Right forelimb (tissue), 1 donor: ENCODE measurements around the gene RBKS.

Source experiments
- DNase-seq: peaks from one replicate; pipeline ENCODE4 v3.0.0-alpha.2; 2018

Gene RBKS

DNA sequence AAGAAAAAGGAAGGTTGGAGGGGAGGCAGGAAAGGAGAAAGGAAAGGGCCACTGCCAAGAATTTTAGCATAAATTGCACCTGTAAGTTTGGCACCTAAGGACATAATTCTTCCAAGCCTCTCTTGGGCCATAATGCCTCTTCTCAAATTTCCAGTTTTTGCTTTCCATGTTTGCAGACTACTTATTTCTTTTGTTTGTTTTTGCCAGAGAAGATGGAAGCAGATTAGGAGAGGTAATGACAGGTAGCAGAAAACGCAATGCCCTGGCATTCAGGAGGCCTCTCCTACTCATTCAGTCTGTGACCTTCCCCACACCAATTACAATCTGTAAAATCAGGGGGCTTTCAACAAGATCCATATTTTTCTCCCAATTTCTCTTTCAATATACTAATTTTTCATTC lies 61.9 kb downstream of the RBKS start:
- DNase-seq: no peak

DNA sequence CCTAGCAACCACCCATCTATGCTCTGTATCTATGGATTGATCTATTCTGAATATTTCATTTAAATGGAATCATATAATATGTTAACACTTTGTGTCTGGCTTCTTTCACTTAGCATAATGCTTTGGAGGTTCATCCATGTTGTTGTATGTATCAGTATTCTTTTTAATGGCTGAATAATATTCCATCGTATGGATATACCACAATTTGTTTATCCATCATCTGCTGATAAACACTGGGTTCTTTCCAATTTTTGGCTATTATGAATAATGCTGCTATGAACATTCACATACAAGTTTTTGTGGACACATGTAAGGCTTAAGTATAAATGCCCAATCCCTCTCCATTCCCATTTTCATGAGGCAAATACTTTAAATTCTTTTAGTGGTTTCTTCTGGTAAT lies 65.8 kb downstream of the RBKS start:
- no peak for DNase-seq

DNA sequence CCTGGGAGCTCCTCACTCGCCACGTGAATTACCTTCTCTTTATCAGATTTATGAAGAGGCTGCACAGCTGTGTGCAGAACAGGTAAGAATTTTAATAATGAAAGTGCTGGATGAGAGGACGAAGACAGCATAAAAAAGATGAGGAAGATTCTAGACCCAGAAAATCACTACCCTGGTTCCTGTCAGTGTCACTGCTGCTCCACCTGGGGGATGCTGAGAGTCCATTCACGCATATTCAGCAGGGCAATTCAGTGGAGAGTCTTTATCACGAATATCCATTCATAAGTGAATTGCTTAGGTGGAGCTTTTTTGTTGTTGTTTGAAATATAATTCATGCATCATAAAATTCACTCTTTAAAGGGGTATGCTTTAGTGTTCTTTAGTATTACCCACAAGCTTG lies 66.6 kb downstream of the RBKS start:
- no peak for DNase-seq

DNA sequence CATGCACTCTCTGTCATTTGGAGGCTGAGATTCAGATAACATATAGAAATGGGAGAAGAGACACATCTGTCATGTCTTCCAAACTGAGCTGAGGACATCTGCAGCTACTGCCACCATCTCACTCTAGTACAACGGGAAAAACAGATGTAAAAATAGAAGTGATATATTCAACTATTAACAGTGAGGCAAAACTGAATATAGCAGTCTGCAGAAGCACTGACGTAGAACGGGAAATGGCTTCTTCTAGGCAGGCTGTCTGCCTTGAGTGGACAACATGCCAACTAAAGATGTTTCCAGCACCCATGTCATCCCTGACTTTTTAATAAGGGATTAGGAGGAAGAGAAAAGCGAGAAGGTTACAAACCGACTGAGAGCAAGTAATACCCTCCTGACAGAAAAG lies 67.1 kb downstream of the RBKS start:
- no peak for DNase-seq

DNA sequence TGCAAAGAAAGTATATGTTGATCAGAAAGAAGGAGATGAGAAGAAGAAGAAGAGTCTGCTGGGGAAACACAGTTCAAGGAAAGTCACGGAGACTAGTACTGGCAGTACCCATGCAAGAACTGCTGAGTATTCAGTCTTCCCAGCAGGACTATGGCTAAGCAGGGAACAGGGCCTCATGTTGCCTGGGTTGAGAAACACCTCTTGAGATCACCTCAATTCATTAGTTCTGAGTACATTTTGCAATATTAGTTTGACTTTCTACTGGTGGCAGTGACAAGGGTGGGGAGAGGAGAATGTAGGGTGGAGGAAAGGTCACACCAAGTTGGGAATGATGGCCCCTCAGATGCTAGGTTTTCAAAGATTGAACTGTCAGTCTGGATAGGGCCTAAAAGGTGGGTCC lies 68.1 kb downstream of the RBKS start:
- DNase-seq: no peak

DNA sequence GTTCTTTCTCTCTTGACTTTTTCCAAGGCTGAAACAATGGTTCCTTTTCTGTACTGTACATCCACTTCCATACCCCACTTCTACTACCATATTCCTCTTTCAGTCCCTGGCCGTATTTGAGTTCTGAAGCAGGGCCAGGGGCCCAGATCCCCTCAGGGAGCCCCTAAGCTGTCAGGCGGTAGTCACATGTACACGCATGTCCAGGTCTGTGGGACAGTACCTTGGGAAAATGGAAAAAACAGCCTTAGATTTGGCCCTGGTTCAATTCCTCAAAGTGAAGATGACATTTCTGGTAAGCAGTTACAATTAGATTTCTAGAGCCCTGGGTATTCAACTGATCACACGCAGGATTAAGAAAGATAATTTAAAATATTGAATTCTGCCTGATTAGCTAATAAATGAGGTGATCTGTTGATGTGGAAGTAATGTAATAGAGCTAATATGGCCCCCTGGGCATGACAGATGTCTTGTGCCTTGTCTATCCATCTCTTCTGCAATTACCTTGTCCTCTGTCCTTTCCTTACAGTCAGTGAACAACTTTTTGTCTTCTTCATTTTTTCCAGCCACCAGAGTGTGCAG lies 74.2 kb downstream of the RBKS start:
- no peak for DNase-seq

DNA sequence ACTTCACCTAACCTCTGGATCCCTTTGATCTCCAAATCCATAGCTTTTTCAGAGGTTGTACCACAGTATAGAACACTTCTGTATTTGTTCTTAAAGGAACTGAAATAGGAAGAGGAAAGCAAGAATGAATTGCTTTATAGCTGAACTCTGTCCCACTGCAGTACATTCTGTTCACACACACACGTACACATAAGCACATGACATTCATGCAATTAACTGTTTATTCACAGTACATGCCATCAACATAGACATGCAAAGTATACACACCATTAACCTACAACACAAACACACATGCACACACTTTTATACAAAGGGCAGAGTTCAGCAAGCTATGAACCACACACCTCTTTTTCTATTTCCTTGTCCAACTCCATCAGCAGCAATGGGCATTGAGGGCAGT lies 75.4 kb downstream of the RBKS start:
- DNase-seq: no peak

DNA sequence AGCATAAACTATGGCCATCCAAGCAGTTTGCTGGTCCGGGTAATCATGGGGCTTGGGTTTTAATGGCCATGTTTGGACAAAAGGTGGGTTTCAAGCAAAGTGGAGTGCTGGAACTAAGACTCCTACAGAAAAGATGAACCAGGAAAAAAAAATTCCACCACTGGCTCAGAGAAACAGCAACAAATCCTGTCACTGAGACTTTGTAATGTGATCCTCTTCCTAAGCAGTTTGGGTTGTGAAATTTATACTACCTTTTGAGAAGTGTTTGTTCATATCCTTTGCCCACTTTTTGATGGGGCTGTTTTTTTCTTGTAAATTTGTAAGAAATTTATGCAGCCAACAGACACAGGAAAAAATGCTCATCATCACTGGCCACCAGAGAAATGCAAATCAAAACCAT lies 78.4 kb downstream of the RBKS start:
- no peak for DNase-seq

DNA sequence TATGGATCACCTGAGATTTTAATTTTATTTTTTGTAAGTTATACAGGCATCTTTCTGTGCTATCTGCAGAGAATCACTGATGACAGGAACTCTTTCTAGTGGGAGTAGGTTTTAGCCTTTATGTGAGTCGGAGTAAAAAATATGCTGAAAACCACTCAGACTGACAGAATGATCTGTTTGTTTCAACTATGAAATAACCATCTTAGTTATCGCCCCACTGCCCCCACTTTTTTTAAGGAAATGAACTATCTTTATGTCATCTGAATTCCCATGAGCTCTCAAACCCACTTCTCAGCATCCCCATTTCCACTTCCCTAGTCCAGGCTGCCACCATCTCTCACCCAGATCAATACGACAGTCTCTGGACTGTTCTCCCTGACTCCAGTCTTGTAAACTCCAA lies 79.7 kb downstream of the RBKS start:
- no peak for DNase-seq

DNA sequence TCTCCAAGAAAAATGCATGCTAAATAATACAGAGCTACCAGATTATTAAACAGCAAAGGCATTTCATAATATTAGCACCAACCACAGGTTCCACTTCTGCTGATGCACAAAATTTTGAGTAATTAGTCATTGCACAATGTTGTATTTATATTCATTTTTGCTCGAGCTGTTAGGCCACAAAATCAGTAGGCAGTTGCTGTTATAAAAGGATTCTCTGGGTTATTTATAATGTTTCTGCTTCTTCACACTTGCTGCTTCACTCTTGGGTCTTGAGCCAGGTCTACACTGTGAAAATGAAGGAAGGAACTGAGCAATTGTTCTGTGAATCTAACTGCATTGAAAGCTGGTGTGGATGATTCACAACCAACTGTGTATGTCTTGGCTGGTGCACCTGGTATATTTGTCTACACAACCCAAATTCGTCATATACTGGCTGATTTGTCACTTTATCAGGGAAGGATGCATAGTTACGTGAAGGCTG lies 80.4 kb downstream of the RBKS start:
- no peak for DNase-seq

DNA sequence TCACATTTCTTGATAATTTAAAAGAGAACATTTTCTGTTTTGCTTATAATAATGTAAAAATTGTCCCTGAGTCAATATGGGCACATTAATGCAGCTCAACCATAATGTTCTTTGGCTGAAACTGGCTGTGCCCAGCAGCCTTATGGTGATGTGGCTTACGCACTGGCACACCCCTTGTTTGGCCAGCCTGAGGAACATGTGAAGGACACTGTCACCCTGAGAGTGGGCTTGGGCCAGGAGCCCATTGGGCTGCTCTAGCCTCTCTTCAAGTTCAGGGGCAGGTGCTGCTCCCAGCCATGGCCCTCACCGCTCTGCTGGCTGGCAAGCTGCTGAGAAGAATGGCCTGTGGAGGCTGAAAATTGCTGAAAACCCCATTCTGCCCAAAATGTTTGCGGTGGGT lies 81.2 kb downstream of the RBKS start:
- no peak for DNase-seq

DNA sequence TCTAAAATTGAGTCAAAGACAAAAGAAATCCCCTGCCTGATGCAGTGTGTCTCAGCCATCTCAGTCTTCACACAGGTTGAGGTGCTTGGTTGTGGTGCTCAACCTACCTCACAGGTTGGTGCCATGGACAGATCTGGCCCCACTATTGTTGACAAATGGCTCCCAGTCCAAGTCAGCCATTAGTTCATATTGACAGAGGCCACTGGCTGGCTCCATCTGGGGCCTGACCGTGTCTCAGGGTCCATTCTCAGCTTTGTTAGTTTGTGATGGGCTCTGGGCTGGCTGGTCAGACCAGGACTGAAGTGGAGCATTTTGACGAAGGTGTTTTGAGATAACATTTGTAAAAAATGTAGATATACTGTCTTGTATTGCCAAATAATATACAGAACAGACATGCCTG lies 81.8 kb downstream of the RBKS start:
- no peak for DNase-seq

DNA sequence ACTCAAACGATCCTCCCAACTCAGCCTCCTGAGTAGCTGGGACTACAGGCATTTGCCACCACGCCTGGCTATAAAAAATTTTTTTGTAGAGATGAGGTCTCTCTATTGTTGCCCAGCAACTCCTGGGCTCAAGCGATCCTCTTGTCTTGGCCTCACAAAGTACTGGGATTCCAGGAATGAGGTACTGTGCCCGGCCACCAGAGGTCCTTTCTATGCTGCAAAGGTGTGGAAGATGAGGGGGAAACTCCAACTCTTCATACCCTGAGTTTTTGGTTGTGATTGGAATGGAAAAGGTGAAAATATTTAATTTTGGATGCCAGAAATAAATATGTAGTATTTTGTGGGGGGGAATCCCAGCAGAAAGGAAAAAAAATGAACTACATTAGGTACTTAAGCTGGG lies 82.7 kb downstream of the RBKS start:
- DNase-seq: no peak

DNA sequence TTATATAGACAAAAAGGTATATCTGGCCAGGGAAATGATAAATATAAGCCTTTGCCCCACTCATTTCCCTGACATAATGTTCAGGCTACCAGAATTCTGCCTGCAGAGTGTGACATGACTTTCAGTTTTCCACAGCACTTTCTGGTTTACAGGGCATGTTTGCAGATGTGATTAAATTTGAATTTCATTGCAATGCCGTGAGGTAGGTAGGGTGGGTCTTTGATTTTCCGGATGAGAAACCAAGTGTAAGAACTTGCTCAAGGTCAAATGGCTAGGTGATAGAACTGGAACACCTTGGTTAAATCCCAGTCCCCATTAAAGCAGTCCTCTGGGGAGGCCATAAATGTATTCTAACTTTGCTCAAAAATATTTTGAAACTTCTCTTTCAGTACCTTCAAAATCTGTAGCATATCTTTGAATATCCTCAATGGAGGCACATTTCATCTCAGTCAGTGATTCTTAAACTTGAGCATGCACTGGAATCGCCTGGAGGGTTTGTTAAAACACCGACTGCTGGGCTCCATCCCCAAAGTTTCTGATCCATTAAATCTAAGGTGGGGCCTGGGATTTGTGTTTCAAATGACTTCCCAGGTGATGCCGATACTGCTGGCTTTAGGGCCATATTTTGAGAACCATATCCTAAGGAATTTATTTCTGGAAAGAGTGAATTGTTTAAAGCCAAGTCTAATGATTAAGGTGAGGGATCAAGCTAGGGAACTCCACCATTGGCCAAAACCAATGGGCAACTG lies 83.7 kb downstream of the RBKS start:
- no peak for DNase-seq

DNA sequence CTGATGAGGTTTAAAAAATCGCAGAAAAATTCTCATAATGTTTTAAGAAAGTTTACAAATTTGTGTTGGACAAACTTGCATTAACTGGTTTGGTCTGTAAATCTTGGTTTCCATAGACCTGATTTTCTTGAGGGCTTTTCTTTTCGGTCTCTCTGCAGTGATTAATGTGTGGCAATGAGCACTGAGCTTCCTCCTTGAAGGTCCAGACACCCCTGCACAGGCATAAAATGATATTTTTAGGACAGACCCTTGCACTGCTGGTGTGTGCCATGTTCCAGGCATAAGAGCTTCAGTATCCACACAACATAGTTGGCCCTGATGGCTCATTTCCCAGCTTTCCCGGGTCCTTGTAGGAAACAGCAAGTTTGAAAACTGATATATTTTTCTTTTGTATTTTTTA lies 85.0 kb downstream of the RBKS start:
- DNase-seq: no peak

DNA sequence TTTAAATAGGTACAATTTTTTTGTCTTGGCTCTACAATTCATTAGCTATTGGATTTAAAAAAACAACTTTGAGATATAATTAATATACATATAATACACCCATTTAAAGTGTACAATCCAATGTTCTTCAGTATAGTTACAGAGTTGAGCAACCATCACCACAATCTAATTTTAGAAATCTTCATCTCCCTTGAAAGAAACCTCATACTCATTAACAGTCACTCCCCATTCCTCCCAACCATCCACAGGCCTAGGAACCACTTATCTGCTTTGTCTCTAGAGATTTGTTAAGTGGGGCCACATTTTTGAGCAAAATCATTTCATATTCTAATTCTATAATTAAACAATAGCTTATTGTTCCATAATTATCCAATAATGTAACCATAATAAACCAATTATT lies 86.0 kb downstream of the RBKS start:
- DNase-seq: no peak

DNA sequence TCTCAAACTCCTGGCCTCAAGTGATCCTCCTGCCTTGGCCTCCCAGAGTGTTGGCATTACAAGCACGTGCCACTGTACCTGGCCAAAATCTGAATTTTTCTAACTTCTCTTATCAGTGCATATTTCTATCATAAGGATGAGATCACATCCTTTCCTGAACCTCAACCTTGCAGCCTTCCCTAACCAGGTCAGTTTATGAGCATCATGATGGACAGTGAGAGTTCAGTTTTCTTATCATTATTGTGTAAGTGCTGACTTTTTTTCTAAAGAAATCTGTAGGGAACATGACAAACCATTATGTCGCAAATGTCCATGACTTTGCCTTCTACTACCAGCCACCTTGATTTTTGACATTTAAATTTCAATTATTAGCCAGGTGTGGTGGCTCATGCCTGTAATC lies 87.1 kb downstream of the RBKS start:
- DNase-seq: no peak

DNA sequence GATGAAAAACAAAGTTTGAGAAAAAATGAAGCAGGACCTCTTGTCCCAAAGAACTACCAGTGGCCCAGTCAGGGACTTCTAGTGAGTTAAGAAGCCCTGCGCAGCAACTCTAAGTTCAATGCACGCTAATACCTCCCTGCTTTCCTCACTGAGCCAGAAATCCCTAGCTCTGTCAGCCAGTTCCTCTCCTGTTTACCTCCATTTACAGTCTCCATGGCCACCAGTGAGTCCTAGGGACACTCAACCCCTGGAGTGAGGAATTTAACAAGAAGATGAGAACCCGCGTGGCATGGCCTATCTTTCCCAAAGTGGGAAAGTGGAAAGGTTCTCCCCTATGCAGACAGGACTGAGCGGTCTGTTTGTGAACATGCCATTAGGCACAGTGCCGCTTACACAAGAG lies 87.6 kb downstream of the RBKS start:
- DNase-seq: no peak

DNA sequence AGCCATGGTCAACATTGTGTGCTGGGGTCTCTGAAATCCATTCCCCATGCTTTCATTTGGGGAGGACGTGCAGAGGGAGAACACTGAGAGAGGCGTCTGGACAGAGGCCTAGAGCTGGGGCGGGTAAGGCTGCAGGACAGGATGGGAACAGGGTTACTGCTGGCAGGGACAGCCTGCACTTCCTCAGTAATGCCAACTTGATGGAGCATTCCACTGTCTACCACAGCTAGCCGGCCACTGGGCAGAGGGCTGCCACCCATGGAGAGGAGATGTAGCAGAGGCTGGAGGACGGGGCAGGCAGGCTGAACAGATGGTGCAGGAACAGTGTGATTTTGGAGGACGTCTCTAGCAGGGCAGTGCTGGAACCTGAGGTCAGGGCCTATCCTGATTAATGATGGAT lies 89.3 kb downstream of the RBKS start:
- DNase-seq: no peak

DNA sequence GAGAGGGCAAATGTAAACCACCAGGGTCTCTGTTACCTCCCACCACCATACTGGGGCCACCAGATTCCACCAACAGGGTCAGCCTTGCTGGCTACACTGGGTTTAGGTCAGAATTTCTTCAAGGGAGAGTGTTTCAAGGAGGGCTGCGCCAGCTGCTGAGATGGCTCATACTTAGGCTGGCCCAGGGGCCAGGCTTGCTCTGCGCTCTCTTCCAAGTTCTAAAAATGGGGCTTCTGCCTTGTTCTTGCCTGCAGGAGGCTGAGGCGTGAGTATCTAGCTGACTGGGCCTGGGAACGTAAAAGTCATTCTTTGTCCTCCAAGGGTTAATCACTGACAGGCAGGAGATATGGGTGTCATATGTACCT lies 90.6 kb downstream of the RBKS start:
- DNase-seq: no peak

DNA sequence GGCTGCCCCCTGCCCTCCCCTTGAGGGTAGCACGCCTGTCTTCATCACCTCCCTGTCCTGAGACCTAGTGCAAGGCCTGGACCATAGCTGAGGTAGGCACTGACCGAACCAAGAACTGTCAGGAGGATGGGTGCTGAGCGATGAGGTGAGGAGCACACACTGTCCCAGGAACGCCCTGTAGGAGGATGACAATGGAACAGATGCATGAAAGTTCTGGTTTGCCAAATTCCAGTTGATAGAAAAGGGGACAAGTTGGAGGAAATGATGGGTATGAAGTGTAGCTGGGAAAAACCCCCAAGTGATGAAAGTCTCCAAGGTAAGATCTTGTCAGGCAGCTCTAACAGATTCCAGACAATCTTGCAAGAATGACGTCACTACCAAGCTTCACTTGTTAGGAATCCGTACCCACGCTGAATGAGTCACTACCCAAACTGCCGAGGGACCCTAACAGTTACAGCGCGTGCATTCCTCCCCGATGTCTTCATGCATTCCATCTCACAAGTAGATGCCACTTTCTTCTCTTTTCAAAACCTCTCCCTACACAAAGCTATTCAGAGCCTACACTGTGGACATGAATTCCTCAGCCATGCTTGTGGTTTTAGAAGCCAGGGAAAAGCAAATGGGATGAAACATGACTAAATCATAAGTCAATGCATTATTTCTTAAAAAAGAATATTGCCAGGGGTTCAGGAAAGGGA lies 91.1 kb downstream of the RBKS start:
- no peak for DNase-seq

DNA sequence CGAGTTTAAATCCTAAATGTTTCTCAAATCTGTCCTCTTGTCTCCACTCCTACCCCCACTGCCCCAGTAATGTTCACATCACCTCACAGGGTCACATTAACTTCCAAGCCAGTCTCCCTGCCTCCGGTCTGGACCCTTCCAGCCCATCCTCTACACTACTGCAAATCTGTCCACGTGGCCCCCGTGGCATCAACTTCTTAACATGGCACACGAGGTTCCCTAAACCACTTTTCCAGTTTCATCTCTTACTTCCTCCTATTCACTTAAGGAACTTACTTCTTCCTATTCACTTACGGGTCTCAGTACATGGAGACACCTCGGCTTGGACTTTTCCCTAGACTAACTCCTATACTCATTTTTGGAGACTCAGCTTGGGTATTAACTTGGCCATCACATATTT lies 91.7 kb downstream of the RBKS start:
- DNase-seq: no peak

DNA sequence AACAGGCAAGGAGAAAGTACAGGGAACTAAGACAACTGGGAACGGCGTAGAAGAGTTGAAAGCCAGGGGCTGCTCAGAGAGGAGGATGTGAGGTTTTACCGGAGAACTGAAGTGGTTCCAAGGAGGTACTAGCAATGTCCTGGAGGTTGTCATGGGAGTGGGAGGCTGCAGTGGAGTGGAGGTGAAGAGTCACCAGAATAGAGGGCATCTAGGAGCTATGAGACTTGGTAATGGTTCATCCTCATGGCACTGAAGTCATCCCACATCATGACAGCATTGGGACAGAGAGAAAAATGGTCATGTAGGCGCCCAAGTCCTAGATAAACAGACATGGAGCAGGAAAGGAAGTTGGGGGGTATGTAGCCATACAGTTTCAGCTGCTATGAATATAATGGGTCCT lies 92.3 kb downstream of the RBKS start:
- no peak for DNase-seq
